Measurements from ENCODE around the gene UMOD. TPM values are rescaled to one million over a fixed set of nuclear protein-coding genes. Genes with fewer than 3 reads are reported as not detected.

The UMOD gene
- total and polyA plus RNA-seq, 4 donors = not detected

DNA sequence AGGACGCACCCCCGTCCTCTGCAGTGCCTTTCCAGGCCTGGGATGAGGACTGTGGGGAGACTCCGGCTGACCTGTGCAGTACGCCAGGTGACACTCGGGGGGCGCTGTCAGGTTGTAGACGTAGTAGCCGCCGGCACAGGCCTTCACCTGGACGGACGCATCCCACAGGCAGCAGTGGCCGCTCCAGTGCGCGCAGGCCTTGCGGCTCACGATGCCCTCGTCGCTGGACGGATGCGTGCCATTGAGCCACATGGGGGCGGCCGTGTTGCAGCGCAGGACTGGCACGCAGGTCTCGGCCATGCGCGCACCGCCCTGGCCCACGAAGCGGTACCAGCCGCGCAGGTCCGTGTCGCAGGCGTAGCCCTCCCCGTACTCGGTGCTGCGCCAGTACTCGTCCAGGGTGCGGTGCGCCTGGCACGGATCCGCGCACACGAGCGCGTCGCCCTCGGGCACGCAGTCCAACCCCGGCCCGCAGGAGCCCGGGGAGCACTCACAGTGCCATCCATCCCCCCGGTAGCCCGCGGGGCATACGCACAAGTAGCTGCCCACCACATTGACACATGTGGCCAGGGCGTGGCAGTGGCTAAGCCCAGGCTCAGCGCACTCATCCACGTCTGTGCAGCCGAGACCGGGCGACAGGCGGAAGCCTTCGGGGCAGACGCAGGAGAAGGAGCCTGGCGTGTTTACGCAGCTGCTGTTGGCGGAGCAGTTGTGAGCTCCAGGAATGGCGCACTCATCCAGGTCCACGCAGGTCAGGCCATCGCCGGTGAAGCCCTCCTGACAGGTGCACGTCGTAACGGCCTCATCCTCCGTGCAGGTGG, 3.9 kb downstream of the UMOD start:
- Histone ChIP-seq H3K36me3 (ENCODE audit: control insufficient read depth in 4 of 4, insufficient read depth in 3 of 4, low read depth in 1 of 4, low read length in 3 of 4) (no peaks in the 10 kb centered on the region), H3K27me3 (ENCODE audit: control insufficient read depth in 4 of 4, insufficient read depth in 4 of 4, low read length in 3 of 4) (no peaks in the 10 kb centered on the region), H3K9me3 (ENCODE audit: control insufficient read depth in 4 of 4, low read length in 3 of 4) (no peaks in the 10 kb centered on the region), H3K4me3 (ENCODE audit: low read depth in 1 of 3, low read length in 3 of 3) (peak overlapping the region in 1 of 3 donors; percentile 3), H3K4me1 (ENCODE audit: control insufficient read depth in 4 of 4, insufficient read depth in 4 of 4, low read length in 3 of 4) (peaks cover 0 to 6% (median 2%) of the 10 kb centered on the region in 4 donors), H3K27ac (ENCODE audit: low read depth in 1 of 2, low read length in 2 of 2) (no peak overlapping the region), H3K9ac (ENCODE audit: low read depth in 1 of 2, low read length in 2 of 2) (no peak overlapping the region)
- no peak for TF ChIP-seq REST (IDR thresholded peaks at IDR 0.05)
- TF ChIP-seq HNF4G (IDR thresholded peaks at IDR 0.05) = no peak
- peak; percentile 38 for TF ChIP-seq CTCF (IDR thresholded peaks at IDR 0.05; ENCODE audit: low read depth, low read length, missing input control)
- no peak for TF ChIP-seq GABPA (IDR thresholded peaks at IDR 0.05 in 1 of 2, conservative IDR thresholded peaks at IDR 0.05 in 1 of 2)
- TF ChIP-seq ZBTB33 (IDR thresholded peaks at IDR 0.05) = no peak
- no peak for TF ChIP-seq HNF4A (conservative IDR thresholded peaks at IDR 0.05)
- no peak for TF ChIP-seq NR2F2 (IDR thresholded peaks at IDR 0.05)
- TF ChIP-seq RXRA (IDR thresholded peaks at IDR 0.05) = no peak
- peak; percentile 65 to 79 for TF ChIP-seq RAD21 (IDR thresholded peaks at IDR 0.05)
- TF ChIP-seq TAF1 (conservative IDR thresholded peaks at IDR 0.05) = no peak
- no peak for TF ChIP-seq FOXA1 (IDR thresholded peaks at IDR 0.05)
- TF ChIP-seq YY1 (IDR thresholded peaks at IDR 0.05) = no peak
- TF ChIP-seq ATF3 (IDR thresholded peaks at IDR 0.05) = no peak
- TF ChIP-seq EGR1 (IDR thresholded peaks at IDR 0.05; ENCODE audit: low read depth in 2 of 2) = no peak
- no peak for TF ChIP-seq SP1 (IDR thresholded peaks at IDR 0.05)
- no peak for TF ChIP-seq MAX (IDR thresholded peaks at IDR 0.05)
- no peak for TF ChIP-seq JUND (IDR thresholded peaks at IDR 0.05)
- WGBS = 26% methylated on average over 77 of the region's 77 CpGs
- no peak for DNase-seq (ENCODE audit: low spot score)

All from liver (tissue), 9 donors.